ENCODE results near the gene RAB7A.

DNA sequence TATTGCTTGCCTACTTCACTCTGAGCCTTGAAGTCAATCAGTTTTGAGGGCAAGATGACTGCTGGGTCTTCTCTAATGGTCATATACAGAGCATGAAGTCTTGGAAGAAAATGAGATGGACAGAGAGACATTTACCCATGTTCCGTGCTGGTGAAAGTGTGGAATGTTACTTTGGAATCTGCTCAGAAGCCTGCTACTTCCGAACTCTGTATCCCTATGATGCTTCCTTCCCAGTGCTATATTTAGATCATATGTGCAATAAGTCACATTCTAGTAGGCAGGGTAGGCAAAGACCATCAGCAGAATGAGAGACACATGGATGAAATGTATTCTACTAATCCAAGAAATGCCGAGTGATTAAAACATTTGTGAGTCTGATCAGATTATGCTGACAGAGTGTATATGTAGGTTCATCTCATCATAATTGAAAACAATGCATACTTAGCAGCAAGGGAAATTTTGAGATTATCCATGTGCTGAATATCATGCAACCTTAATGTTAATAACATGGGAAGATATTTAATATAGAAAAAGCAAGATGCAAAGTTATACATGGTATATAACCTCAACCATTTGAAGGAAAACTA lies 60.5 kb downstream of the RAB7A start:
- TF ChIP-seq POLR2A (IDR thresholded peaks at IDR 0.05): no peak
- no peak for TF ChIP-seq CTCF (IDR thresholded peaks at IDR 0.05)
- TF ChIP-seq POLR2AphosphoS5 (IDR thresholded peaks at IDR 0.05; ENCODE audit: insufficient read depth in 1 of 2, low read depth in 1 of 2): no peak
